Lung (tissue), 12 donors: ENCODE results near the gene TENM4. TPM values are rescaled to one million over a fixed set of nuclear protein-coding genes. Genes with fewer than 3 reads are reported as not detected.

Experiments used
- ATAC-seq: fragments of 200-7000 bp; cut with Tn5 transposase; one replicate; pipeline ENCODE4 v1.9.1; 2020; ENCODE audit warnings: moderate number of reproducible peaks; ENCODE audit not compliant: insufficient read depth, low FRiP score
- DNase-seq, 3 donors: peaks; one replicate each; pipeline ENCODE4 v3.0.0-alpha.2; 2013 to 2017
- H3K27ac ChIP-seq, 2 donors: one replicate each; pipeline ENCODE4 v1.5.1; 2013; ENCODE audit warnings: mild to moderate bottlenecking in 2 of 2, moderate library complexity in 2 of 2, control low read depth in 1 of 2, inconsistent platforms in 1 of 2, low read depth in 1 of 2, low read length in 1 of 2
- H3K27me3 ChIP-seq, 3 donors: one replicate each; pipeline ENCODE4 v1.5.1; 2013; ENCODE audit warnings: low read length in 2 of 3; ENCODE audit not compliant: control insufficient read depth in 3 of 3, insufficient read depth in 3 of 3
- H3K36me3 ChIP-seq, 4 donors: one replicate each; pipeline ENCODE4 v1.5.1; 2013; ENCODE audit warnings: low read length in 4 of 4, mild to moderate bottlenecking in 1 of 4, moderate library complexity in 1 of 4; ENCODE audit not compliant: control insufficient read depth in 4 of 4, insufficient read depth in 4 of 4
- H3K4me1 ChIP-seq, 5 donors: one replicate each; pipeline ENCODE4 v1.5.1; 2013; ENCODE audit warnings: low read length in 5 of 5, mild to moderate bottlenecking in 2 of 5, moderate library complexity in 1 of 5; ENCODE audit not compliant: control insufficient read depth in 5 of 5, insufficient read depth in 5 of 5
- H3K4me3 ChIP-seq: one replicate; pipeline ENCODE4 v1.5.1; 2013; ENCODE audit warnings: mild to moderate bottlenecking, control low read depth, moderate library complexity
- H3K9ac ChIP-seq, 2 donors: one replicate each; pipeline ENCODE4 v1.5.1; 2013; ENCODE audit warnings: low read length in 2 of 2, control low read depth in 1 of 2; ENCODE audit not compliant: insufficient read depth in 1 of 2
- H3K9me3 ChIP-seq, 4 donors: one replicate each; pipeline ENCODE4 v1.5.1; 2013; ENCODE audit warnings: low read length in 3 of 4, mild to moderate bottlenecking in 1 of 4, moderate library complexity in 1 of 4; ENCODE audit not compliant: control insufficient read depth in 4 of 4, insufficient read depth in 3 of 4
- CTCF ChIP-seq: IDR thresholded peaks from 2 replicates; pipeline ENCODE4 v1.5.1; 2012; ENCODE audit warnings: mild to moderate bottlenecking; ENCODE audit errors: control extremely low read depth, extremely low read depth
- WGBS, 2 donors: extraction: QIAGEN DNeasy Blood & Tissue Kit; methylation state at CpG; one replicate each; pipeline ENCODE4 v1.1.7; 2013; 5-methylcytosine and 5-hydroxymethylcytosine counted together
- polyA plus RNA-seq, 2 donors: library from polyadenylated mRNA; stranded (reverse); fragments of 200-250 nt; gene quantifications; one replicate each; pipeline ENCODE4 v1.2.1, GENCODE V29; 2013
- total RNA-seq, 2 donors: library from RNA; depleted of rRNA in 1 of 2; stranded (reverse); fragments of >200 nt in 1 of 2; gene quantifications; one replicate each; pipeline ENCODE4 v1.2.1, GENCODE V29; 2014 to 2021
- donor health status: control.
- donor health status: control.
- donor health status: Bipolar disorder and iron deficiency.
- donor health status: healthy.
- donor health status: DM: yes; HTN: yes; CAD: no.

The TENM4 gene
- total and polyA plus RNA-seq, 4 donors = 0.28 to 16.4 (median 3.2) TPM

- Histone ChIP-seq H3K9me3 (no peaks in the 10 kb centered on the region), H3K4me3 (no peak overlapping the region), H3K27me3 (no peaks in the 10 kb centered on the region), H3K4me1 (peaks cover 0 to 45% (median 15%) of the 10 kb centered on the region in 5 donors), H3K9ac (no peak overlapping the region), H3K36me3 (no peaks in the 10 kb centered on the region), H3K27ac (no peak overlapping the region)
- WGBS, 2 donors = 60 to 69% methylated on average over 3 of the region's 3 CpGs
- ATAC-seq (no peak), DNase-seq (no peak)
- no peak for TF ChIP-seq CTCF
Observed at GRCh38 chr11:79046366-79046765, 394.5 kb downstream of the TENM4 start.

GRCh38 chr11:79045800-79046304 is 395.0 kb downstream of the TENM4 start:
- Histone ChIP-seq H3K27me3 (no peaks in the 10 kb centered on the region), H3K9me3 (no peaks in the 10 kb centered on the region), H3K9ac (no peak overlapping the region), H3K36me3 (no peaks in the 10 kb centered on the region), H3K4me1 (peaks cover 0 to 41% (median 13%) of the 10 kb centered on the region in 5 donors), H3K27ac (no peak overlapping the region), H3K4me3 (no peak overlapping the region)
- DNase-seq = no peak
- 61 to 62% methylated on average over 6 of the region's 6 CpGs for WGBS, 2 donors
- TF ChIP-seq CTCF = no peak
- ATAC-seq = no peak

GRCh38 chr11:79045018-79045799 is 395.6 kb downstream of the TENM4 start:
- 64 to 70% methylated on average over 10 of the region's 10 CpGs for WGBS, 2 donors
- no peak for DNase-seq

More at GRCh38 chr11:79045018-79045799, 395.6 kb downstream of the TENM4 start:
- ATAC-seq = no peak
- no peaks in the 10 kb centered on the region for H3K27me3 ChIP-seq
- no peak overlapping the region for H3K9ac ChIP-seq
- no peak overlapping the region for H3K27ac ChIP-seq
- no peaks in the 10 kb centered on the region for H3K36me3 ChIP-seq
- H3K4me1 ChIP-seq = peaks cover 0 to 35% (median 6%) of the 10 kb centered on the region in 5 donors
- no peak overlapping the region for H3K4me3 ChIP-seq
- no peak for TF ChIP-seq CTCF
- H3K9me3 ChIP-seq = no peaks in the 10 kb centered on the region
